ENCODE measurements around the gene KLHL29. TPM values are rescaled to one million over a fixed set of nuclear protein-coding genes. Genes with fewer than 3 reads are reported as not detected.

The KLHL29 gene
- polyA plus RNA-seq, 1 of the 3 experiments (the other 2 are of a cell fraction): 4.6 TPM

- TF ChIP-seq, protein P1, sequence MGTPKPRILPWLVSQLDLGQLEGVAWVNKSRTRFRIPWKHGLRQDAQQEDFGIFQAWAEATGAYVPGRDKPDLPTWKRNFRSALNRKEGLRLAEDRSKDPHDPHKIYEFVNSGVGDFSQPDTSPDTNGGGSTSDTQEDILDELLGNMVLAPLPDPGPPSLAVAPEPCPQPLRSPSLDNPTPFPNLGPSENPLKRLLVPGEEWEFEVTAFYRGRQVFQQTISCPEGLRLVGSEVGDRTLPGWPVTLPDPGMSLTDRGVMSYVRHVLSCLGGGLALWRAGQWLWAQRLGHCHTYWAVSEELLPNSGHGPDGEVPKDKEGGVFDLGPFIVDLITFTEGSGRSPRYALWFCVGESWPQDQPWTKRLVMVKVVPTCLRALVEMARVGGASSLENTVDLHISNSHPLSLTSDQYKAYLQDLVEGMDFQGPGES (IDR thresholded peaks at IDR 0.05; ENCODE audit: low read depth, low read length): no peak
- no peak for TF ChIP-seq RCOR1 (IDR thresholded peaks at IDR 0.05; ENCODE audit: low read length)
- TF ChIP-seq FOXM1 (IDR thresholded peaks at IDR 0.05; ENCODE audit: low read depth): no peak
- no peak for TF ChIP-seq TAF1 (IDR thresholded peaks at IDR 0.05; ENCODE audit: borderline replicate concordance, low read depth, low read length)
- no peak for TF ChIP-seq EZH2phosphoT487 (IDR thresholded peaks at IDR 0.05; ENCODE audit: borderline replicate concordance, low read depth)
- no peak for TF ChIP-seq RXRA (IDR thresholded peaks at IDR 0.05; ENCODE audit: borderline replicate concordance, low read depth)
- TF ChIP-seq NRF1 (IDR thresholded peaks at IDR 0.05; ENCODE audit: low read depth, low read length): no peak
- no peak for TF ChIP-seq RAD21 (IDR thresholded peaks at IDR 0.05; ENCODE audit: low read length)
- no peak for TF ChIP-seq NFIC (IDR thresholded peaks at IDR 0.05; ENCODE audit: borderline replicate concordance)
- no peak for TF ChIP-seq POLR2AphosphoS5 (IDR thresholded peaks at IDR 0.05; ENCODE audit: low read depth, low read length)
- TF ChIP-seq SMC3 (IDR thresholded peaks at IDR 0.05; ENCODE audit: low read depth, low read length): no peak
- no peak for TF ChIP-seq CHD2 (IDR thresholded peaks at IDR 0.05; ENCODE audit: low read length, partially characterized antibody)
- no peak for TF ChIP-seq YY1 (IDR thresholded peaks at IDR 0.05; ENCODE audit: low read depth)
- no peak for TF ChIP-seq FOSL2 (IDR thresholded peaks at IDR 0.05; ENCODE audit: borderline replicate concordance, low read depth)
- TF ChIP-seq, protein P2, sequence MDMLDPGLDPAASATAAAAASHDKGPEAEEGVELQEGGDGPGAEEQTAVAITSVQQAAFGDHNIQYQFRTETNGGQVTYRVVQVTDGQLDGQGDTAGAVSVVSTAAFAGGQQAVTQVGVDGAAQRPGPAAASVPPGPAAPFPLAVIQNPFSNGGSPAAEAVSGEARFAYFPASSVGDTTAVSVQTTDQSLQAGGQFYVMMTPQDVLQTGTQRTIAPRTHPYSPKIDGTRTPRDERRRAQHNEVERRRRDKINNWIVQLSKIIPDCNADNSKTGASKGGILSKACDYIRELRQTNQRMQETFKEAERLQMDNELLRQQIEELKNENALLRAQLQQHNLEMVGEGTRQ (IDR thresholded peaks at IDR 0.05; ENCODE audit: borderline replicate concordance, low read depth, low read length): no peak
- no peak for TF ChIP-seq GATA2 (CRISPR knock-in tag; IDR thresholded peaks at IDR 0.05)
- TF ChIP-seq PBX3 (IDR thresholded peaks at IDR 0.05): no peak
- 48% methylated on average over 6 of the region's 6 CpGs for WGBS (ENCODE audit: low lambda C conversion rate)
- CTCF ChIA-PET: interaction anchor here (0.8 to 2.6 kb wide), 5 partner anchors 9 to 228 kb away, joined by 3 to 13 read pairs (median 3); no protein-coding TSS in a partner anchor
Observed at GRCh38 chr2:23632386-23632785, 247.4 kb downstream of the KLHL29 start.

More at GRCh38 chr2:23632386-23632785, 247.4 kb downstream of the KLHL29 start:
- no peaks in the 10 kb centered on the region for H3K27me3 ChIP-seq (ENCODE audit: insufficient read depth)
- no peaks in the 10 kb centered on the region for H4K20me1 ChIP-seq (ENCODE audit: insufficient read depth)
- no peaks in the 10 kb centered on the region for H3K9me3 ChIP-seq
- no peak overlapping the region for H2AFZ ChIP-seq (ENCODE audit: low read depth)
- peaks cover 12 to 44% of the 10 kb centered on the region in 2 experiments for H3K4me1 ChIP-seq (ENCODE audit: control insufficient read depth in 1 of 2, insufficient read depth in 2 of 2, low read depth in 1 of 2, low read length in 1 of 2)
- H3K9me2 ChIP-seq: no peaks in the 10 kb centered on the region
- peaks cover 3% of the 10 kb centered on the region for H3F3A ChIP-seq (replicated peaks; ENCODE audit: insufficient read depth)
- H3K9ac ChIP-seq: no peak overlapping the region
- H3K79me2 ChIP-seq (ENCODE audit: insufficient read depth): no peaks in the 10 kb centered on the region
- POLR2A ChIA-PET: interaction anchor here (0.6 kb wide), 1 partner anchor 11 kb away, joined by 3 read pairs; no protein-coding TSS in a partner anchor
- no peak overlapping the region for H3K4me3 ChIP-seq (ENCODE audit: low read depth in 2 of 2, low read length in 1 of 2)
- no peak for DNase-seq
- H3K27ac ChIP-seq (ENCODE audit: low read depth in 2 of 2, low read length in 1 of 2): no peak overlapping the region
- H3K36me3 ChIP-seq (replicated peaks in 1 of 2; ENCODE audit: control insufficient read depth in 1 of 2, insufficient read depth in 2 of 2, low read length in 1 of 2): no peaks in the 10 kb centered on the region
- H3K4me2 ChIP-seq: no peak overlapping the region

Measured in SK-N-SH (cell line).